K562 (cell line): ENCODE measurements around the gene ARHGEF6. TPM values are rescaled to one million over a fixed set of nuclear protein-coding genes. Genes with fewer than 3 reads are reported as not detected.

ENCODE experiments used
- ATAC-seq: fragments of 200-7000 bp; cut with Tn5 transposase; 3 replicates; pipeline ENCODE4 v1.9.1; 2020; ENCODE audit warnings: moderate library complexity
- BruUV-seq: library from RNA; stranded (reverse); fragments of 400-500 nt; replicated peaks from 2 replicates; lab custom pipeline; 2021; lab: Mats Ljungman, UMichigan
- CTCF ChIA-PET: fragments of 300-600 bp; formaldehyde crosslinking; extraction: SDS; loops from one replicate; lab custom pipeline; 2021; ENCODE audit warnings: low intra/inter-chr PET ratio; lab: Yijun Ruan, JAX
- POLR2A ChIA-PET: fragments of 300-600, 350-650 bp; sonication (Branson Sonifier 250); formaldehyde crosslinking; extraction: SDS; loops from one replicate; lab custom pipeline; 2021; ENCODE audit warnings: antibody characterized with exemption, inconsistent platforms; lab: Yijun Ruan, JAX
- DNase-seq, 4 experiments: peaks; one replicate each; pipeline versions ENCODE4 v3.0.0 to v3.0.0-alpha.2; 2011 to 2018; ENCODE audit warnings: low spot score in 3 of 4, mixed read lengths in 3 of 4; ENCODE audit errors: extremely low read depth in 1 of 4
- FAIRE-seq: peaks from 2 replicates; lab custom pipeline; 2011; peaks lifted over from hg19 to GRCh38; lab: Jason Lieb, UNC
- H2AFZ ChIP-seq: 2 replicates; pipeline ENCODE4 v1.6.0; 2011; ENCODE audit warnings: low read depth, low read length, control low read depth, inconsistent platforms
- H3K27ac ChIP-seq: fragments of 200-600 bp; 3 replicates; pipeline ENCODE4 v1.8.0; 2011; ENCODE audit warnings: low read depth, mild to moderate bottlenecking, control low read depth, inconsistent platforms, low read length, moderate library complexity, mixed read lengths; ENCODE audit errors: extremely low read depth
- H3K27me3 ChIP-seq, 2 experiments: fragments of 300-600 bp in 1 of 2; 2 replicates in 1 of 2; 3 replicates in 1 of 2; pipeline versions ENCODE4 v1.6.0 to v1.8.0; 2011; ENCODE audit warnings: inconsistent platforms in 2 of 2, low read length in 2 of 2, mild to moderate bottlenecking in 1 of 2, mixed read lengths in 1 of 2, moderate library complexity in 1 of 2; ENCODE audit not compliant: control insufficient read depth in 2 of 2, insufficient read depth in 2 of 2
- H3K36me3 ChIP-seq: fragments of 300-600 bp; 3 replicates; pipeline ENCODE4 v1.8.0; 2011; ENCODE audit warnings: mild to moderate bottlenecking, low read length, inconsistent platforms; ENCODE audit not compliant: control insufficient read depth, insufficient read depth
- H3K4me1 ChIP-seq, 2 experiments: fragments of 200-600 bp in 1 of 2; replicated peaks in 1 of 2; 2 replicates in 1 of 2; 3 replicates in 1 of 2; pipeline versions ENCODE4 v1.5.1 to v1.8.0; 2011; ENCODE audit warnings: inconsistent platforms in 2 of 2, low read length in 2 of 2, mild to moderate bottlenecking in 1 of 2, mixed read lengths in 1 of 2, moderate library complexity in 1 of 2; ENCODE audit not compliant: control insufficient read depth in 2 of 2, insufficient read depth in 2 of 2
- H3K4me2 ChIP-seq: 2 replicates; pipeline ENCODE4 v1.6.1; 2011; ENCODE audit warnings: low read length, control low read depth, inconsistent platforms, mixed read lengths; ENCODE audit not compliant: insufficient read depth
- H3K4me3 ChIP-seq: fragments of 200-600 bp; sonication (generic), shearing (Covaris generic); 2 replicates; pipeline ENCODE4 v1.5.1; 2016; ENCODE audit warnings: control low read depth, inconsistent platforms
- H3K79me2 ChIP-seq: fragments of 200-600 bp; 3 replicates; pipeline ENCODE4 v1.8.0; 2011; ENCODE audit warnings: low read length, inconsistent platforms; ENCODE audit not compliant: control insufficient read depth, insufficient read depth
- H3K9ac ChIP-seq, 2 experiments: 2 replicates each; pipeline versions ENCODE4 v1.6.0 to v1.6.1; 2011; ENCODE audit warnings: low read depth in 2 of 2, low read length in 2 of 2, control low read depth in 1 of 2, inconsistent platforms in 1 of 2, mild to moderate bottlenecking in 1 of 2, mixed read lengths in 1 of 2; ENCODE audit not compliant: insufficient read depth in 1 of 2
- H3K9me1 ChIP-seq: one replicate; pipeline ENCODE4 v1.6.0; 2011; ENCODE audit warnings: inconsistent platforms, mild to moderate bottlenecking, low read length, moderate library complexity; ENCODE audit not compliant: control insufficient read depth, insufficient read depth
- H3K9me3 ChIP-seq: replicated peaks from 2 replicates; pipeline ENCODE4 v1.5.1; 2011; ENCODE audit warnings: low read depth, low read length, inconsistent platforms; ENCODE audit not compliant: control insufficient read depth, insufficient read depth
- H4K20me1 ChIP-seq: replicated peaks from 2 replicates; pipeline ENCODE4 v1.6.1; 2011; ENCODE audit warnings: low read length, inconsistent platforms, mixed read lengths; ENCODE audit not compliant: control insufficient read depth, insufficient read depth
- DDX20 ChIP-seq: fragments of 450-650 bp; IDR thresholded peaks from 2 replicates; pipeline ENCODE4 v1.6.1; 2016; ENCODE audit warnings: missing genetic modification characterization, low read depth, mild to moderate bottlenecking, missing compliant biosample characterization, moderate library complexity
- IFI16 ChIP-seq: fragments of 250-450 bp; sonication (Bioruptor Pico); IDR thresholded peaks from 2 replicates; pipeline ENCODE4 v2.1.2; 2022; ENCODE audit warnings: mild to moderate bottlenecking, inconsistent platforms
- SMARCE1 ChIP-seq: fragments of 450-650 bp; IDR thresholded peaks from 2 replicates; pipeline ENCODE4 v1.7.1; 2016; ENCODE audit warnings: mild to moderate bottlenecking
- XRCC5 ChIP-seq: fragments of 200-400 bp; formaldehyde crosslinking; IDR thresholded peaks from 2 replicates; pipeline ENCODE4 v1.6.1; 2017; ENCODE audit warnings: low read depth, mild to moderate bottlenecking, low read length
- WGBS: fragments of 100-300 bp; shearing (Covaris generic); methylation state at CpG from one replicate; pipeline ENCODE4 v1.1.6; 2016; ENCODE audit warnings: low coverage, mixed read lengths; ENCODE audit not compliant: insufficient coverage; ENCODE audit errors: missing lambda C conversion rate; 5-methylcytosine and 5-hydroxymethylcytosine counted together
- in situ Hi-C: fragments of 300-500 bp; cut with MboI; formaldehyde crosslinking; loops from 4 replicates; pipeline ENCODE4 v1.15.0; 2018; ENCODE audit warnings: inconsistent platforms, mixed read lengths
- intact Hi-C: fragments of 100-400 bp; cut with micrococcal nuclease; formaldehyde crosslinking; loops from 2 replicates; pipeline ENCODE4 v1.14.2; 2022
- polyA plus RNA-seq, 8 experiments: library from polyadenylated mRNA; depleted of rRNA in 4 of 8; stranded (reverse) in 5 of 8; unstranded in 3 of 8; fragments of >200 nt; fragmentation: Nextera tagmentation in 2 of 8; fragmentation: Illumina TruSeq in 1 of 8; extraction: Ambion mirVana in 2 of 8; extraction: Trizol in 1 of 8; gene quantifications; 2 replicates each; pipeline versions ENCODE4 v1.2.1 to v1.2.3, GENCODE V29; 2011 to 2014; ENCODE audit warnings: inconsistent platforms in 1 of 8, missing spikeins in 1 of 8
- total RNA-seq, 7 experiments: library from RNA; depleted of rRNA in 6 of 7; stranded (reverse); fragments of >200 nt in 6 of 7; fragmentation: Illumina TruSeq in 2 of 7; extraction: Trizol in 2 of 7; gene quantifications; 2 replicates each; pipeline versions ENCODE4 v1.2.1 to v1.2.3, GENCODE V29; 2011 to 2021; ENCODE audit warnings: low replicate concordance in 1 of 7
- TF ChIP-seq, protein P1 (sequence below): fragments of 250-450 bp; sonication (Bioruptor Pico); IDR thresholded peaks from 2 replicates; pipeline ENCODE4 v1.8.0; 2021; ENCODE audit warnings: moderate library complexity, mild to moderate bottlenecking, inconsistent platforms

Gene ARHGEF6
- total and polyA plus RNA-seq, 9 of the 15 experiments (the other 6 are each of a cell fraction or from before 2014, with no cell fraction given): 2.9 to 22.1 (median 13.3) TPM

DNA sequence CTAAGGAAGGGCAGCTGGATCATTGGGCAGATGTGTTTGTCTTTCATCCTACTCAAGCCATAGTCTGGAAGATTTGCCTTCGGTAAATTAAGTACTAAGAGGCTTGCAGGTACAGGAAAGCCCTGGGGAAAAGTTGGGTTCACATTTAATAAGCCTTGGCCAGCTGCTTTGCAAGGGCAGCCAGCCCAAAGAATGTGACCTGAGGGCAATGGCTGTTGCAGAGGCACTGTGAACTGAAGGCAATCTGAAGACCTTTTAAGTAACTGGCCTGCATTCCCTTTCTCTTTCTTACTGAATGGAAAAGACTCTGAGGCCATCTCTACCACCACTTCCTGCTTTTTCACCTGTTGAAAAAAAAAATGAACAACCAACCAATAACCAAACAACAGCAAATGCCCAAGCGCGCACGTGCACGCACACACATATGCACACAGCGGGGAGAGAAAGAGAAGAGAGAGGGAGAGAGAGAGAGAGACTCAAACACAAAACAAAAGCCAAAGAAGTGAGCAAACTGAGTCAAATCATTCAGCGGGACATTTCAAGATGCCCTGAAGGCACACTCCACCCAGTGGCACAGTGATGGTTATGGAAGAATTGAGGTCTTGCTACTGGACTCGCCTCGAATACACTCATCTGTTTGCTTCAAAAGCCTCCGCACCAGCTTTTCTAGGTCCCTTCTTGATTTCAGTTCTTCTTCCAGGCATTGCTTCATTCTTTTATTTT lies 113.1 kb downstream of the ARHGEF6 start:
- H3K9me1 ChIP-seq: no peaks in the 10 kb centered on the region
- no peaks in the 10 kb centered on the region for H3K27me3 ChIP-seq
- ChIA-PET POLR2A (no interaction called here), CTCF (no interaction called here)
- in situ Hi-C loops: no loop called here
- no peaks in the 10 kb centered on the region for H3K4me1 ChIP-seq
- BruUV-seq: no TSS peak
- no peak overlapping the region for H3K27ac ChIP-seq
- H3K36me3 ChIP-seq: no peaks in the 10 kb centered on the region
- H3K9ac ChIP-seq: no peak overlapping the region
- no peak for DNase-seq
- H3K9me3 ChIP-seq: no peaks in the 10 kb centered on the region
- ATAC-seq: no peak
- no peak overlapping the region for H2AFZ ChIP-seq
- TF ChIP-seq XRCC5: no peak
- TF ChIP-seq DDX20: no peak
- no peak for TF ChIP-seq IFI16 (CRISPR knock-in tag)
- no peak for TF ChIP-seq SMARCE1
- TF ChIP-seq, protein P1, sequence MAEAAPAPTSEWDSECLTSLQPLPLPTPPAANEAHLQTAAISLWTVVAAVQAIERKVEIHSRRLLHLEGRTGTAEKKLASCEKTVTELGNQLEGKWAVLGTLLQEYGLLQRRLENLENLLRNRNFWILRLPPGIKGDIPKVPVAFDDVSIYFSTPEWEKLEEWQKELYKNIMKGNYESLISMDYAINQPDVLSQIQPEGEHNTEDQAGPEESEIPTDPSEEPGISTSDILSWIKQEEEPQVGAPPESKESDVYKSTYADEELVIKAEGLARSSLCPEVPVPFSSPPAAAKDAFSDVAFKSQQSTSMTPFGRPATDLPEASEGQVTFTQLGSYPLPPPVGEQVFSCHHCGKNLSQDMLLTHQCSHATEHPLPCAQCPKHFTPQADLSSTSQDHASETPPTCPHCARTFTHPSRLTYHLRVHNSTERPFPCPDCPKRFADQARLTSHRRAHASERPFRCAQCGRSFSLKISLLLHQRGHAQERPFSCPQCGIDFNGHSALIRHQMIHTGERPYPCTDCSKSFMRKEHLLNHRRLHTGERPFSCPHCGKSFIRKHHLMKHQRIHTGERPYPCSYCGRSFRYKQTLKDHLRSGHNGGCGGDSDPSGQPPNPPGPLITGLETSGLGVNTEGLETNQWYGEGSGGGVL (CRISPR knock-in tag): no peak
- H3K4me2 ChIP-seq: no peak overlapping the region
- no peaks in the 10 kb centered on the region for H4K20me1 ChIP-seq
- FAIRE-seq: no peak
- intact Hi-C loops: no loop called here
- no peaks in the 10 kb centered on the region for H3K79me2 ChIP-seq
- H3K4me3 ChIP-seq: no peak overlapping the region
- 39% methylated on average over 10 of the region's 10 CpGs for WGBS
